HEK293 (cell line): ENCODE measurements around the gene PKIB.

Experiments
- GLIS2 ChIP-seq: fragments of 450-650 bp; formaldehyde crosslinking; IDR thresholded peaks from 2 replicates; pipeline ENCODE4 v1.5.1; 2016; ENCODE audit warnings: missing biosample characterization, missing genetic modification characterization
- HOXA7 ChIP-seq: sonication (generic); formaldehyde crosslinking; IDR thresholded peaks from 2 replicates; pipeline ENCODE4 v1.8.1; 2022; ENCODE audit warnings: missing genetic modification reagents, borderline replicate concordance
- KLF16 ChIP-seq: fragments of 450-650 bp; formaldehyde crosslinking; IDR thresholded peaks from 2 replicates; pipeline ENCODE4 v1.5.1; 2017; ENCODE audit warnings: missing biosample characterization, missing genetic modification characterization
- KLF8 ChIP-seq: fragments of 450-650 bp; formaldehyde crosslinking; IDR thresholded peaks from 2 replicates; pipeline ENCODE4 v1.5.1; 2016; ENCODE audit warnings: missing biosample characterization, missing genetic modification characterization
- SP3 ChIP-seq: fragments of 450-650 bp; formaldehyde crosslinking; IDR thresholded peaks from 2 replicates; pipeline ENCODE4 v1.5.1; 2016; ENCODE audit warnings: missing biosample characterization, missing genetic modification characterization
- SP7 ChIP-seq: fragments of 450-650 bp; formaldehyde crosslinking; IDR thresholded peaks from 2 replicates; pipeline ENCODE4 v1.5.1; 2016; ENCODE audit warnings: missing biosample characterization, missing genetic modification characterization
- ZFHX2 ChIP-seq: fragments of 450-650 bp; formaldehyde crosslinking; conservative IDR thresholded peaks from 2 replicates; pipeline ENCODE4 v1.5.1; 2016; ENCODE audit warnings: missing biosample characterization, missing genetic modification characterization
- ZFP69B ChIP-seq: fragments of 450-650 bp; formaldehyde crosslinking; IDR thresholded peaks from 2 replicates; pipeline ENCODE4 v1.5.1; 2016; ENCODE audit warnings: missing biosample characterization, missing genetic modification characterization
- ZIC2 ChIP-seq: fragments of 450-650 bp; formaldehyde crosslinking; IDR thresholded peaks from 2 replicates; pipeline ENCODE4 v1.5.1; 2016; ENCODE audit warnings: missing biosample characterization, missing genetic modification characterization
- ZNF132 ChIP-seq: fragments of 450-650 bp; formaldehyde crosslinking; IDR thresholded peaks from 2 replicates; pipeline ENCODE4 v1.5.1; 2017; ENCODE audit warnings: missing biosample characterization, missing genetic modification characterization, borderline replicate concordance
- ZNF133 ChIP-seq: fragments of 450-650 bp; formaldehyde crosslinking; IDR thresholded peaks from 2 replicates; pipeline ENCODE4 v1.5.1; 2016; ENCODE audit warnings: missing biosample characterization, missing genetic modification characterization
- ZNF146 ChIP-seq: fragments of 450-650 bp; formaldehyde crosslinking; IDR thresholded peaks from 2 replicates; pipeline ENCODE4 v1.5.1; 2016; ENCODE audit warnings: missing biosample characterization, missing genetic modification characterization
- ZNF169 ChIP-seq: fragments of 450-650 bp; formaldehyde crosslinking; IDR thresholded peaks from 2 replicates; pipeline ENCODE4 v1.5.1; 2016; ENCODE audit warnings: missing biosample characterization, missing genetic modification characterization
- ZNF19 ChIP-seq: fragments of 450-650 bp; formaldehyde crosslinking; IDR thresholded peaks from 2 replicates; pipeline ENCODE4; 2016; ENCODE audit warnings: missing biosample characterization, missing genetic modification characterization, low read depth
- ZNF324 ChIP-seq: fragments of 450-650 bp; formaldehyde crosslinking; IDR thresholded peaks from 2 replicates; pipeline ENCODE4 v1.5.1; 2016; ENCODE audit warnings: missing biosample characterization, missing genetic modification characterization
- ZNF426 ChIP-seq: fragments of 450-650 bp; formaldehyde crosslinking; IDR thresholded peaks from 2 replicates; pipeline ENCODE4 v1.5.1; 2017; ENCODE audit warnings: missing biosample characterization, missing genetic modification characterization, mild to moderate bottlenecking, inconsistent platforms, moderate library complexity
- ZNF549 ChIP-seq: fragments of 450-650 bp; IDR thresholded peaks from 2 replicates; pipeline ENCODE4 v1.5.1; 2018; ENCODE audit warnings: missing biosample characterization, missing genetic modification characterization, mild to moderate bottlenecking, inconsistent platforms, moderate library complexity
- ZNF660 ChIP-seq: fragments of 450-650 bp; IDR thresholded peaks from 2 replicates; pipeline ENCODE4 v1.5.1; 2018; ENCODE audit warnings: missing biosample characterization, mild to moderate bottlenecking, missing genetic modification characterization
- ZNF670 ChIP-seq: fragments of 450-650 bp; formaldehyde crosslinking; IDR thresholded peaks from 2 replicates; pipeline ENCODE4 v1.5.1; 2016; ENCODE audit warnings: missing biosample characterization, missing genetic modification characterization, low read depth
- ZNF76 ChIP-seq: fragments of 450-650 bp; formaldehyde crosslinking; IDR thresholded peaks from 2 replicates; pipeline ENCODE4; 2016; ENCODE audit warnings: low read depth, missing biosample characterization, missing genetic modification characterization, borderline replicate concordance
- ZNF768 ChIP-seq: fragments of 450-650 bp; formaldehyde crosslinking; IDR thresholded peaks from 2 replicates; pipeline ENCODE4 v1.5.1; 2018; ENCODE audit warnings: missing biosample characterization, mild to moderate bottlenecking, missing genetic modification characterization
- ZNF777 ChIP-seq: fragments of 450-650 bp; formaldehyde crosslinking; IDR thresholded peaks from 2 replicates; pipeline ENCODE4 v1.5.1; 2017; ENCODE audit warnings: missing biosample characterization, missing genetic modification characterization, borderline replicate concordance
- ZNF785 ChIP-seq: fragments of 450-650 bp; formaldehyde crosslinking; IDR thresholded peaks from 2 replicates; pipeline ENCODE4 v1.5.1; 2016; ENCODE audit warnings: missing biosample characterization, missing genetic modification characterization
- ZSCAN23 ChIP-seq: fragments of 450-650 bp; formaldehyde crosslinking; IDR thresholded peaks from 2 replicates; pipeline ENCODE4 v1.5.1; 2016; ENCODE audit warnings: missing biosample characterization, missing genetic modification characterization
- ZXDB ChIP-seq: fragments of 450-650 bp; formaldehyde crosslinking; IDR thresholded peaks from 2 replicates; pipeline ENCODE4 v1.5.1; 2016; ENCODE audit warnings: missing biosample characterization, missing genetic modification characterization
- TF ChIP-seq, protein P1 (sequence below): fragments of 450-650 bp; formaldehyde crosslinking; IDR thresholded peaks from 2 replicates; pipeline ENCODE4 v1.5.1; 2017; ENCODE audit warnings: missing biosample characterization, mild to moderate bottlenecking, missing genetic modification characterization, moderate library complexity
- TF ChIP-seq, protein P2 (sequence below): fragments of 450-650 bp; IDR thresholded peaks from 2 replicates; pipeline ENCODE4 v1.5.1; 2018; ENCODE audit warnings: missing biosample characterization, missing genetic modification characterization
- TF ChIP-seq, protein P3 (sequence below): fragments of 450-650 bp; formaldehyde crosslinking; IDR thresholded peaks from 2 replicates; pipeline ENCODE4; 2016; ENCODE audit warnings: missing biosample characterization, missing genetic modification characterization
- TF ChIP-seq, protein P4 (sequence below): fragments of 450-650 bp; formaldehyde crosslinking; IDR thresholded peaks from 2 replicates; pipeline ENCODE4 v1.5.1; 2016; ENCODE audit warnings: missing biosample characterization, missing genetic modification characterization, low read depth
- TF ChIP-seq, protein P5 (sequence below): fragments of 450-650 bp; formaldehyde crosslinking; conservative IDR thresholded peaks from 2 replicates; pipeline ENCODE4 v1.5.1; 2016; ENCODE audit warnings: low read depth, missing biosample characterization, missing genetic modification characterization

PKIB gene

DNA sequence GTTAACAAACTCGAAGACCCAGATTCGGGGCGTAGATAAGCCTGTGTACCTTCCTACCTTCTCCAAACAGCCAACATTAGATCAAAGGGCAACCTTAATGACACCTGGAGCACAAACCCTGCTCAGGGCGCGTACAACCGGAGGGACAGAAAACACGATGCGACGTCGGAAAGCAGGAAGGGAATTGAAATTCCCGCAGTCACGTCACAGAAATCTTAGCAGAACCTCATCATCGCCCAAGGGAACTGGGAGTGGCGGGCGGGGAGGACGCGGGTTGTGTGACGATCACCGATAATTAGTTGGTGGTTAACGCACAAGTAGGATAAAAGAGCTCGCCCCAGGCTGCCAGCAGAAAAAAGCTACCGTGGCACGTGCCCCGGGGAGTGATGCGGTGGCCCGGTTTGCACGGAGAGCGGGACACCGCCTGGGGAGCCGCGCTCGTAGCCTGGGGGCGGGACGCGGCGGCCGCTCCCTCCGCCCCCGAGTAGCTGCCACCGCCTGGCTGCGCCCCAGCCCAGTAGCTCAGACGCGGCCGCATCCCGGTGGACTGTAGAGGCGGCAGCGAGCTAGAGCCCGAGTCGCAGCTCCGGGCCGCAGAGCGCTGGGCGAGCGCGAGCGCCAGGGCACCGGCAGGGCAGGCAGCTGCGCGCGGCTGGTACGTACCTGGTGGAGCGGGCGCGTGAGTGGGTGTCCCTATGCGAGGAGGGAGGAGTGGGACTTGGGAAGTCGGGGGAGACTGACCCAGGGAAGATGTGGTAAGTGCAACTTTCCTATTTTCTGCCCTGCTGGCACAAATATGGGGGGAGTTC is at the start of gene PKIB (continued):
- TF ChIP-seq ZNF768: no peak
- no peak for TF ChIP-seq ZNF169 (tag by site-specific recombination)
- TF ChIP-seq ZNF19 (tag by site-specific recombination): no peak
- TF ChIP-seq, protein P1, sequence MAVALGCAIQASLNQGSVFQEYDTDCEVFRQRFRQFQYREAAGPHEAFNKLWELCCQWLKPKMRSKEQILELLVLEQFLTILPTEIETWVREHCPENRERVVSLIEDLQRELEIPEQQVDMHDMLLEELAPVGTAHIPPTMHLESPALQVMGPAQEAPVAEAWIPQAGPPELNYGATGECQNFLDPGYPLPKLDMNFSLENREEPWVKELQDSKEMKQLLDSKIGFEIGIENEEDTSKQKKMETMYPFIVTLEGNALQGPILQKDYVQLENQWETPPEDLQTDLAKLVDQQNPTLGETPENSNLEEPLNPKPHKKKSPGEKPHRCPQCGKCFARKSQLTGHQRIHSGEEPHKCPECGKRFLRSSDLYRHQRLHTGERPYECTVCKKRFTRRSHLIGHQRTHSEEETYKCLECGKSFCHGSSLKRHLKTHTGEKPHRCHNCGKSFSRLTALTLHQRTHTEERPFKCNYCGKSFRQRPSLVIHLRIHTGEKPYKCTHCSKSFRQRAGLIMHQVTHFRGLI (tag by site-specific recombination): 0 out of 2 replicates have a peak, but pooled peaks have one; percentile 28
- no peak for TF ChIP-seq ZFP69B
- TF ChIP-seq ZNF549 (tag by site-specific recombination): no peak
- no peak for TF ChIP-seq ZNF132
- peak; percentile 36; the same call in 1 of the 2 replicates for TF ChIP-seq ZNF777 (tag by site-specific recombination)
- TF ChIP-seq, protein P2, sequence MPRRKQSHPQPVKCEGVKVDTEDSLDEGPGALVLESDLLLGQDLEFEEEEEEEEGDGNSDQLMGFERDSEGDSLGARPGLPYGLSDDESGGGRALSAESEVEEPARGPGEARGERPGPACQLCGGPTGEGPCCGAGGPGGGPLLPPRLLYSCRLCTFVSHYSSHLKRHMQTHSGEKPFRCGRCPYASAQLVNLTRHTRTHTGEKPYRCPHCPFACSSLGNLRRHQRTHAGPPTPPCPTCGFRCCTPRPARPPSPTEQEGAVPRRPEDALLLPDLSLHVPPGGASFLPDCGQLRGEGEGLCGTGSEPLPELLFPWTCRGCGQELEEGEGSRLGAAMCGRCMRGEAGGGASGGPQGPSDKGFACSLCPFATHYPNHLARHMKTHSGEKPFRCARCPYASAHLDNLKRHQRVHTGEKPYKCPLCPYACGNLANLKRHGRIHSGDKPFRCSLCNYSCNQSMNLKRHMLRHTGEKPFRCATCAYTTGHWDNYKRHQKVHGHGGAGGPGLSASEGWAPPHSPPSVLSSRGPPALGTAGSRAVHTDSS (tag by site-specific recombination): no peak; the same call in 1 of the 2 replicates
- no peak for TF ChIP-seq ZNF324
- no peak for TF ChIP-seq ZNF133
- peak; percentile 58 for TF ChIP-seq SP3 (tag by site-specific recombination)
- 0 out of 2 replicates have a peak, but pooled peaks have one; percentile 19 for TF ChIP-seq ZSCAN23 (tag by site-specific recombination)
- TF ChIP-seq, protein P3, sequence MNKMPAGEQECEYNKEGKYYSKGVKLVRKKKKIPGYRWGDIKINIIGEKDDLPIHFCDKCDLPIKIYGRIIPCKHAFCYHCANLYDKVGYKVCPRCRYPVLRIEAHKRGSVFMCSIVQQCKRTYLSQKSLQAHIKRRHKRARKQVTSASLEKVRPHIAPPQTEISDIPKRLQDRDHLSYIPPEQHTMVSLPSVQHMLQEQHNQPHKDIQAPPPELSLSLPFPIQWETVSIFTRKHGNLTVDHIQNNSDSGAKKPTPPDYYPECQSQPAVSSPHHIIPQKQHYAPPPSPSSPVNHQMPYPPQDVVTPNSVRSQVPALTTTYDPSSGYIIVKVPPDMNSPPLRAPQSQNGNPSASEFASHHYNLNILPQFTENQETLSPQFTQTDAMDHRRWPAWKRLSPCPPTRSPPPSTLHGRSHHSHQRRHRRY (tag by site-specific recombination): no peak
- TF ChIP-seq ZNF670 (tag by site-specific recombination): no peak
- 0 out of 2 replicates have a peak, but pooled peaks have one; percentile 44 for TF ChIP-seq ZXDB (tag by site-specific recombination)
- peak; percentile 41 for TF ChIP-seq GLIS2 (tag by site-specific recombination)
- no peak for TF ChIP-seq ZNF426
- TF ChIP-seq ZNF146 (tag by site-specific recombination): no peak
- TF ChIP-seq ZNF785: 0 out of 2 replicates have a peak, but pooled peaks have one; percentile 11
- 0 out of 2 replicates have a peak, but pooled peaks have one; percentile 23 for TF ChIP-seq ZNF76
- peak; percentile 62; the same call in 1 of the 2 replicates for TF ChIP-seq ZNF660 (tag by site-specific recombination)
- TF ChIP-seq KLF8 (tag by site-specific recombination): peak; percentile 70; the same call in 1 of the 2 replicates
- TF ChIP-seq KLF16 (tag by site-specific recombination): peak; percentile 65; the same call in 1 of the 2 replicates
- TF ChIP-seq, protein P4, sequence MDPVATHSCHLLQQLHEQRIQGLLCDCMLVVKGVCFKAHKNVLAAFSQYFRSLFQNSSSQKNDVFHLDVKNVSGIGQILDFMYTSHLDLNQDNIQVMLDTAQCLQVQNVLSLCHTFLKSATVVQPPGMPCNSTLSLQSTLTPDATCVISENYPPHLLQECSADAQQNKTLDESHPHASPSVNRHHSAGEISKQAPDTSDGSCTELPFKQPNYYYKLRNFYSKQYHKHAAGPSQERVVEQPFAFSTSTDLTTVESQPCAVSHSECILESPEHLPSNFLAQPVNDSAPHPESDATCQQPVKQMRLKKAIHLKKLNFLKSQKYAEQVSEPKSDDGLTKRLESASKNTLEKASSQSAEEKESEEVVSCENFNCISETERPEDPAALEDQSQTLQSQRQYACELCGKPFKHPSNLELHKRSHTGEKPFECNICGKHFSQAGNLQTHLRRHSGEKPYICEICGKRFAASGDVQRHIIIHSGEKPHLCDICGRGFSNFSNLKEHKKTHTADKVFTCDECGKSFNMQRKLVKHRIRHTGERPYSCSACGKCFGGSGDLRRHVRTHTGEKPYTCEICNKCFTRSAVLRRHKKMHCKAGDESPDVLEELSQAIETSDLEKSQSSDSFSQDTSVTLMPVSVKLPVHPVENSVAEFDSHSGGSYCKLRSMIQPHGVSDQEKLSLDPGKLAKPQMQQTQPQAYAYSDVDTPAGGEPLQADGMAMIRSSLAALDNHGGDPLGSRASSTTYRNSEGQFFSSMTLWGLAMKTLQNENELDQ (tag by site-specific recombination): no peak
- TF ChIP-seq, protein P5, sequence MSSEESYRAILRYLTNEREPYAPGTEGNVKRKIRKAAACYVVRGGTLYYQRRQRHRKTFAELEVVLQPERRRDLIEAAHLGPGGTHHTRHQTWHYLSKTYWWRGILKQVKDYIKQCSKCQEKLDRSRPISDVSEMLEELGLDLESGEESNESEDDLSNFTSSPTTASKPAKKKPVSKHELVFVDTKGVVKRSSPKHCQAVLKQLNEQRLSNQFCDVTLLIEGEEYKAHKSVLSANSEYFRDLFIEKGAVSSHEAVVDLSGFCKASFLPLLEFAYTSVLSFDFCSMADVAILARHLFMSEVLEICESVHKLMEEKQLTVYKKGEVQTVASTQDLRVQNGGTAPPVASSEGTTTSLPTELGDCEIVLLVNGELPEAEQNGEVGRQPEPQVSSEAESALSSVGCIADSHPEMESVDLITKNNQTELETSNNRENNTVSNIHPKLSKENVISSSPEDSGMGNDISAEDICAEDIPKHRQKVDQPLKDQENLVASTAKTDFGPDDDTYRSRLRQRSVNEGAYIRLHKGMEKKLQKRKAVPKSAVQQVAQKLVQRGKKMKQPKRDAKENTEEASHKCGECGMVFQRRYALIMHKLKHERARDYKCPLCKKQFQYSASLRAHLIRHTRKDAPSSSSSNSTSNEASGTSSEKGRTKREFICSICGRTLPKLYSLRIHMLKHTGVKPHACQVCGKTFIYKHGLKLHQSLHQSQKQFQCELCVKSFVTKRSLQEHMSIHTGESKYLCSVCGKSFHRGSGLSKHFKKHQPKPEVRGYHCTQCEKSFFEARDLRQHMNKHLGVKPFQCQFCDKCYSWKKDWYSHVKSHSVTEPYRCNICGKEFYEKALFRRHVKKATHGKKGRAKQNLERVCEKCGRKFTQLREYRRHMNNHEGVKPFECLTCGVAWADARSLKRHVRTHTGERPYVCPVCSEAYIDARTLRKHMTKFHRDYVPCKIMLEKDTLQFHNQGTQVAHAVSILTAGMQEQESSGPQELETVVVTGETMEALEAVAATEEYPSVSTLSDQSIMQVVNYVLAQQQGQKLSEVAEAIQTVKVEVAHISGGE (tag by site-specific recombination): peak; percentile 52
- peak; percentile 74 for TF ChIP-seq ZIC2
- TF ChIP-seq SP7 (tag by site-specific recombination): peak; percentile 88
- TF ChIP-seq ZFHX2 (tag by site-specific recombination): peak; percentile 79
- TF ChIP-seq HOXA7: no peak
